IPS-18a (cell line): ENCODE results near the gene SLC25A42.
"Not testable (repeated sequence)": the region's sequence is repeated elsewhere in the genome, so short reads cannot be mapped to it uniquely, and the experiment has no call there.

Source experiments
- H3K27ac ChIP-seq: one replicate; pipeline ENCODE4 v1.5.1; 2013; ENCODE audit warnings: low read length
- H3K27me3 ChIP-seq: one replicate; pipeline ENCODE4 v1.6.1; 2013; ENCODE audit warnings: mild to moderate bottlenecking, low read length; ENCODE audit not compliant: control insufficient read depth, insufficient read depth
- H3K36me3 ChIP-seq: one replicate; pipeline ENCODE4 v1.6.1; 2013; ENCODE audit warnings: low read depth, low read length; ENCODE audit not compliant: control insufficient read depth
- H3K4me1 ChIP-seq: one replicate; pipeline ENCODE4 v1.6.1; 2013; ENCODE audit warnings: low read depth, low read length; ENCODE audit not compliant: control insufficient read depth
- H3K4me3 ChIP-seq: one replicate; pipeline ENCODE4 v1.5.1; 2013; ENCODE audit warnings: low read length
- H3K9ac ChIP-seq: one replicate; pipeline ENCODE4 v1.6.1; 2013; ENCODE audit warnings: mild to moderate bottlenecking, low read length, moderate library complexity
- H3K9me3 ChIP-seq: one replicate; pipeline ENCODE4 v1.6.1; 2013; ENCODE audit warnings: low read depth, low read length; ENCODE audit not compliant: control insufficient read depth

Gene SLC25A42

DNA sequence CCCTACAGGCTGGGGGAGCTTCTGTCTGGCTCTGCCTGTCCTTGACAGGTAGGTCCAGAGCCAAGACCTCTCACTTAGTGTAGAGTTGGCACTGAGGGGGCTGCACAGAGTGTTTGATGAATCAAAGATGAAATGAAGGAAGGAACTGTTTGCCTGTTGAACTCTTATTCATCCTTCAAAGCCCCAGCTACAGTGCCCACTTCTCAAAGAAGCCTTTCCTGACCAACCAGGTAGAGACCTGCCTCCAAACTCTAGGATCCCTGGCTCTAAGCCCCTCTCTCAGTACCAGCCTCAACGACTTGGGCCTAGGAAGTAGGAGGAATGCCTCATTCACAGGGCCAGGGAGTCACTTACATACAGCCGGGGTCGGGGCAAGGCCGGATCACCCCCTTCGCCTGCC, 83.5 kb downstream of the SLC25A42 start:
- H3K9me3 ChIP-seq, result no peaks in the 10 kb centered on the region
- no peak overlapping the region for H3K9ac ChIP-seq
- no peak overlapping the region for H3K4me3 ChIP-seq
- H3K36me3 ChIP-seq, result no peaks in the 10 kb centered on the region
- H3K4me1 ChIP-seq, result no peaks in the 10 kb centered on the region
- H3K27me3 ChIP-seq, result no peaks in the 10 kb centered on the region
- H3K27ac ChIP-seq, result no peak overlapping the region

DNA sequence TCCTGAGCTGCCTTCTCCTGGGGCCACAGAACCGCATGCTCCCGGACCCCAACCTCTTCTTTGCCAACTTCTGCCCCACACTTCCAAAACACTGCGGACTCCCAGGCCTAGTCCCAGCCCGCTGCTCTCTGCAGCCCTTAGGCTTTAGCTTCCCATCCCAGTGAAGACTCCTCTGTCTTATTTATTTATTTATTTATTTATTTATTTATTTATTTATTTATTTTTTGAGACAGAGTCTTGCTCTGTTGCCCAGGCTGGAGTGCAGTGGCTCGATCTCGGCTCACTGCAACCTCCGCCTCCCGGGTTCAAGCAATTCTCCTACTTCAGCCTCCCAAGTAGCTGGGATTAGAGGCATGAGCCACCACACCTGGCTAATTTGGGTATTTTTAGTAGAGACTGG, 84.7 kb downstream of the SLC25A42 start:
- not testable (repeated sequence) for H3K36me3 ChIP-seq, H3K4me1 ChIP-seq, H3K9ac ChIP-seq, H3K9me3 ChIP-seq, H3K27me3 ChIP-seq, H3K4me3 ChIP-seq, H3K27ac ChIP-seq

DNA sequence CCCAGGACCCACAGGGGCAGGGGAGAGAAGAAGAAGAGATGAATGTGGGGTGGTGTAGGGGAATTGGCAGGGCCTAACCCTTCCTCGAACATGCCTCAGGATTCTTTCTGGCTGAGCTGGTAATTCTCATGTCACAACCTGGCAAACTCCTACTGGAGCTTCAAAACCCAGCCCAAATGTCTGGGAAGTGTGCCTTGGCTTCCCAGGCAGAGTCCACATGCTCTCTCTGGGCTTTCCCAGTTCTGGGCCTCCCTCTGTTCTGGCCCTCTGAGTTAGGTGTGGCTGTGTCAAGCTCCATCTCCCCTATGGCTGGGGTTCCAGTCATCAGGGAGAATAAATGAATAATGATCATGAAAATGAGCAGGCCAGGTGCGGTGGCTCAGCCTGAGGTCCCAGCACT, 85.6 kb downstream of the SLC25A42 start:
- Histone ChIP-seq H3K4me3 (no peak overlapping the region), H3K36me3 (no peaks in the 10 kb centered on the region), H3K9me3 (no peaks in the 10 kb centered on the region), H3K27me3 (no peaks in the 10 kb centered on the region), H3K9ac (no peak overlapping the region), H3K27ac (no peak overlapping the region), H3K4me1 (no peaks in the 10 kb centered on the region)

DNA sequence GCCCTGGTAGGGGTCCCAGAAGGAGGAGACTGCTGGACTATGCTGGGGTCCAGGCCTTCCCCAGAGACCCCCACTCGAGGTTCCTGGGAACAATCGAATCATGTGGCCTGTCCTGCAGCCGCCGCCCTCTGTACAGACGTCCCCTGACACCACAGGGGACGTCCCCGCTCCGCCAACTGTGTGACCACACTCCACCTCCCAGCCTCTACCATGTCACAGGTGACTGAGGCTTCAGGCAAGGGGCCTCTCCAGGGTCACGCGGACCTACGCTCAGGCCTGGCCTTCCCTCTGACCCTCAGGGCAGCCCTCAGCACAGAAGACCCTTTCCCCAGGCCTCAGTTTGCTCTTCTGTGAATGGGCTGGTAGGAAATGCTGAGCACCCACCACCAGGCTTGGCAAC, 87.6 kb downstream of the SLC25A42 start:
- H3K27ac ChIP-seq, result no peak overlapping the region
- no peaks in the 10 kb centered on the region for H3K36me3 ChIP-seq
- no peak overlapping the region for H3K9ac ChIP-seq
- no peaks in the 10 kb centered on the region for H3K9me3 ChIP-seq
- no peaks in the 10 kb centered on the region for H3K27me3 ChIP-seq
- no peak overlapping the region for H3K4me3 ChIP-seq
- no peaks in the 10 kb centered on the region for H3K4me1 ChIP-seq

DNA sequence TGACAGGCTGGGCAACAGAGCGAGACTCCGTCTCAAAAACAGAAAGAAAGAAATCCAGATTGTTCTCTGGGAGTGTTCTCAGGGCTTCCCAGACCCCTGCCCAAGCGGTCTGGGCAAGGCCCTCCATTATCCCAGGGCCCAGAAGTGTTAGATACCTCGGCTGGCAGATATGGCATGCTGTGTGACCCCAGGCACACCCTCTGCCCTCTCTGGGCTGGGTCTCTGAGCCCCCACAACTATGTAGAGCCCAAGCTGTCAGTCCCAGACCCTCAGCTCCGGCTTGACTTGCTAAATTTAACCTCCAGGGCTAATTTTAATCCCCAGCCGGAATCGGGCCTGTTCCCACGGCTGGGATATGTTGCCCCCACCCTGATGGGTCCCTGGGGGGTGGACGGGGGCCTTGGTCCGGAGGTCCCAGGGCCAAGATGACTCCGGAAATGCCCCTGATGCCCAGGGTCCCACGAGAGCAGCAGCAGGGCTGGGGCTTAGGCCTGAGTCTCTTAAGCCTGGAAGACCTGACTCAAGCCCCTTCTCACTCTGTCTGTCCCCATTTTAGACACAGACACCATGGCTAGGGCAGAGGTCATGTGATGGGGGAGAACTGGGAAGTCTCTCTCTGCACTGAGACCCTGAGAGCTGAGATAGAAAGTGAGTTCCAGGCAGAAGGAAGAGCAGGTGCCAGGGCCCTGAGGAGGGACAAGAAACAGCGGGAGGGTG, 89.0 kb downstream of the SLC25A42 start:
- Histone ChIP-seq H3K27me3 (no peaks in the 10 kb centered on the region), H3K9ac (no peak overlapping the region), H3K36me3 (no peaks in the 10 kb centered on the region), H3K4me3 (no peak overlapping the region), H3K4me1 (no peaks in the 10 kb centered on the region), H3K27ac (no peak overlapping the region), H3K9me3 (no peaks in the 10 kb centered on the region)

DNA sequence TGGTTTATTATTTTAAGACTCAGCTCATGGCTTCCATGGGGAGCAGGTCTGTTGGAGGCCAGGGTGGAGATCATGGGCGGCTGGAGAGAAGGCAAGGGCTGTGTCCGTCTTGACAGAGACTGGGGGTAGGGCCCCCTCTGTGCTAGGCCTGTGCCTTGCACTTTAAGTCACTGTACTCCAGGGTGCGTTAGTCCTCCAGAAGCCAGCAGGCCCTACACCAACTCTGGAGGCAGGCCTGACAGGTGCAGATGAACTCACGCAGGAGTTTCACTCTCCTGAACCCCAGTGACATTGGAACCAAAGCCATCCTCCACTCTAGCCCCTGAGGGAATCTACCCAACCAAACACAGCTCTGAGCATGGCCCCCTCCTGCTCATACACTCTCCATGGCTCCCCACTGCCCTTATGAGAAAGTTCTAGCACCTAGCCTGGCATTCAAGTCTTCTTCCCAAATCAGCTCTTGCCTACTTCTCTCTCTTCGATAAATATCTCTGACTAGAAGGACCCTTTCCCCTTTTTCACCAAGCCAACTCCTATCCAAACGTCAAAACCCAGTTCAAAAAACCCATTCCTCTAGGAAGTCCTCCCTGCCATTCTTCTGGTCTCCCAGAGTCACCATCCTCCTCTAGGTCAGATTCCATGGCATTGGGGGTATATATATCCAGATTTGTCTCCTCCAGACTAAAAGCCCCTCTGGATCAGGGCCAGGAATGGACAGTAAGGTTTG, 91.1 kb downstream of the SLC25A42 start:
- Histone ChIP-seq H3K27me3 (no peaks in the 10 kb centered on the region), H3K4me1 (no peaks in the 10 kb centered on the region), H3K27ac (no peak overlapping the region), H3K4me3 (no peak overlapping the region), H3K9me3 (no peaks in the 10 kb centered on the region), H3K36me3 (no peaks in the 10 kb centered on the region), H3K9ac (no peak overlapping the region)

DNA sequence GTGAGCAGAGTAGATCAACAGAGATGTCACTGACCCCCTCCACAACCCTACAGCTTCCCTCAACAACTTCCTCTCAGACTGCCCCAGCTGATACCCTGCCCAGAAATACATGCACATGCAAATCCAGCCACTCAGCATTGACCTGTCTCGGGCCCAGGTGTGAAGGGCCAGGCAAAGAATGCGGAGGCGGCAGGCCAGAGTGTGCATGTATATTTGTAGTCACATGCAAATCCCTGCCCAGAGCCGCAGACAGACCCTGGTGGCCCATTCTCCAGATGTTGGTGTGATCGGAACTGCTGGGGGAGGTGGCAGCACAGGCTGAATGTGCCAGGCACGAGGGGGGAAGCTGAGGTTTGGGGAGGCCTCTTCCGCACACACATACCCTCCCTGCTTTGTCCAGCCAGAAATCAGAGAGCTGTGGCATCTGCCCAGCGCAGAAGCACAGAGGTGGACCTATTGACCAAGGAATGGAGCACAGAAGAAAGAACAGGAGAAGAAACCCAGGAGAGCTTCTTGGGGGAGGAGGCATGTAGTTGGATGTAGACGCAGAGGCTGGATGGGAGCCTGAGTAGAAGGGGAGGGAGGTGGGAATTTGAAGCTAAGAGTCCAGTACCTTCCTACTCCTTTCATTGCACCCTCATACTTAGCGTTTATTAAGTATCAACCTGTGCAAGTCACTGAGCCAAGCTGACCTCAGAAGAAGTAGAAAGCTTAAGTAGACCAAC, 91.9 kb downstream of the SLC25A42 start:
- no peak overlapping the region for H3K27ac ChIP-seq
- no peaks in the 10 kb centered on the region for H3K9me3 ChIP-seq
- no peak overlapping the region for H3K9ac ChIP-seq
- no peaks in the 10 kb centered on the region for H3K4me1 ChIP-seq
- no peak overlapping the region for H3K4me3 ChIP-seq
- H3K27me3 ChIP-seq, result no peaks in the 10 kb centered on the region
- H3K36me3 ChIP-seq, result no peaks in the 10 kb centered on the region

DNA sequence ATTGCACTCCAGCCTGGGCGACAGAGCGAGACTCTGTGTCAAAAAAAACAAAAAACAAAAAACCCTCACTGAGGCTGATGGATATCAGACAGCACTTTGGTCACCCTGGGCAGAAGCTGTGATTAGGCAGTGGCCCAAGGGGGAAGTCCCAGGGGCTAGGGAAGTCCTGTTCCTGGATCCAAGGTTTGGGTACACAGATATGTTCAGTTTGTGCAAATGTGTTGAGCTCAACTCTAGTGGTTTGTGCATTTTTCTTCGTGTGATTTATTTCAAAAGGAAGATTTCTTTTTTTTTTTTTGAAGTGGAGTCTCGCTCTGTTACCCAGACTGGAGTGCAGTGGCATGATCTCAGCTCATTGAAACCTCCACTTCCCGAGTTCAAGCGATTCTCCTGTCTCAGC, 94.0 kb downstream of the SLC25A42 start:
- H3K9ac ChIP-seq, result no peak overlapping the region
- no peak overlapping the region for H3K27ac ChIP-seq
- H3K4me1 ChIP-seq, result no peaks in the 10 kb centered on the region
- H3K36me3 ChIP-seq, result no peaks in the 10 kb centered on the region
- no peak overlapping the region for H3K4me3 ChIP-seq
- H3K27me3 ChIP-seq, result no peaks in the 10 kb centered on the region
- no peaks in the 10 kb centered on the region for H3K9me3 ChIP-seq

DNA sequence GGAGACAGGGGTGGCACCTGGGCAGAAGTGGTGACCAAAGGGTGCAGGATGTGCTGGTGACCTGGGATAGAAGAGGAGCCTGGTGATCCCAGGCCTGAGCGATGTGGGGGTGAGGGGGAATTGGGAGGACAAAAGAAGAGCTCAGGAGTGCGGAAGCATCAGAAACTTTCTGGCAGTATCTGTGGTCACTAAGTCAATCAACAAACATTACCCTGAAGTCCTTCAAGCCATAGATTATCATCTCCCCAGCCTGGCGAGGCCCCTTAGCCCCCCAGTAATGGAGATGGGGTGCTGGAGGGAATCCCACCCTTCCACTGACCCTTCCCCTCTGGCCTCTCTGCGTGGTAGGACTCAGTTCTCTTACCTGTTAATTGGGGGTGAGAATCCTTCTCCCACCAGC, 95.7 kb downstream of the SLC25A42 start:
- H3K4me1 ChIP-seq, result no peaks in the 10 kb centered on the region
- H3K36me3 ChIP-seq, result no peaks in the 10 kb centered on the region
- no peak overlapping the region for H3K4me3 ChIP-seq
- H3K27me3 ChIP-seq, result no peaks in the 10 kb centered on the region
- no peak overlapping the region for H3K27ac ChIP-seq
- no peak overlapping the region for H3K9ac ChIP-seq
- no peaks in the 10 kb centered on the region for H3K9me3 ChIP-seq

DNA sequence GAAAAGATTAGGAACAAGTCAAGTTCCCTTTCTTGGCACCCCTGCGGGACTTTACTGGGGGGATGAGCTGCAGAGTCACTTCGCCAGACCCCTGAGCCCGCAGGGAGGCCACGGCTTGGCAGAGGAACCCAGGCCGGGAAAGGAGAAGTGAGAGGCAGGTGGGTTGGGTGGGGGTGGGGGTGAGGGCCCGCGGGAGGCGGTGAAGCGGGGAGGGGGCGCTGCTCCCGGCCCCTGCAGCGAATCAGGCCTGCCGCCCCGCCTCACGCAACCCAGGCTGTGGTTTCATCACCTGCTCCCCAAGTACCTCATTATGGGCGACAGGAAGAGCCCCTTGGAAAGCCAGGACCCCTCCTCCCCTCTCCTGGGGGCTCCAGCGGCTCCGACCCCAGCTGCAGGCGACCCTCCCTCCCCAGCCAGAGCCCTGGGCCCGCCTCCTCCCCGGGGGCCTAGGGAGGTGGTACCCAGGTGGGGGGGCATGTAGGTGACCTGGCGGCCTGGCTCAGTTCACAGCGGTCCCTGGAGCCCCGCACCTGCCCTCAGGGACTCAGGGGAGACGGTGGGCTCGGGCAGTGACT, 96.8 kb downstream of the SLC25A42 start:
- no peaks in the 10 kb centered on the region for H3K36me3 ChIP-seq
- no peaks in the 10 kb centered on the region for H3K9me3 ChIP-seq
- H3K27me3 ChIP-seq, result no peaks in the 10 kb centered on the region
- H3K9ac ChIP-seq, result no peak overlapping the region
- no peak overlapping the region for H3K27ac ChIP-seq
- H3K4me1 ChIP-seq, result no peaks in the 10 kb centered on the region
- no peak overlapping the region for H3K4me3 ChIP-seq

DNA sequence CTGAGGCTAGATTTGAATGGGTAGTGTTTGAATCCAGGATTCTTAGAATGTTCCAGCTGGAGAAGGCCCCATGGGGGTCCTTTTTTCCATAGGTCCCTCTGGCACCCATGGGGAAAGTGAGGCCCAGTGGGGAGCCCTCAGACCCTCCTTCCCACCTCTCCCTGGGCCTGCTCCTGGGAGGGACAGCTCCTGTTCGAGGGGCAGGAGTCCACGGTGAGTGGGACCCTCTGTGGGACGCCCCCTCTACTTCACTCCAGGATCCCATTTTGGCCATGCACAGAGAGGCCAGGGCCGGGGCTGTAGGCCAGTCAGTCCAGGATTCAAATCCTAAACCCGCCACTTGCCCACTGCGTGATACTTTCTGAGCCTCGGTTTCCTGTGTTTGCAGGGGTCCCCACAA, 98.7 kb downstream of the SLC25A42 start:
- H3K4me1 ChIP-seq, result no peaks in the 10 kb centered on the region
- H3K9me3 ChIP-seq, result no peaks in the 10 kb centered on the region
- H3K36me3 ChIP-seq, result no peaks in the 10 kb centered on the region
- no peaks in the 10 kb centered on the region for H3K27me3 ChIP-seq
- H3K4me3 ChIP-seq, result no peak overlapping the region
- H3K9ac ChIP-seq, result no peak overlapping the region
- H3K27ac ChIP-seq, result no peak overlapping the region
